ENCODE data around the gene TOR1A.
"Not testable (repeated sequence)": the region's sequence is repeated elsewhere in the genome, so short reads cannot be mapped to it uniquely, and the experiment has no call there.

TOR1A gene

GRCh38 chr9:129822898-129823541 lies 916 bp downstream of the TOR1A start:
- no peak for DNase-seq (ENCODE audit: low read depth in 2 of 2)

GRCh38 chr9:129816501-129817435 lies 7.2 kb downstream of the TOR1A start:
- no peak for DNase-seq (ENCODE audit: low read depth in 2 of 2)

- DNase-seq (ENCODE audit: low read depth in 2 of 2) = no peak
Observed at GRCh38 chr9:129815278-129815677, 8.7 kb downstream of the TOR1A start.

- DNase-seq (ENCODE audit: low read depth in 2 of 2) = no peak
Observed at GRCh38 chr9:129814432-129815223, 9.3 kb downstream of the TOR1A start.

- no peak for DNase-seq (ENCODE audit: low read depth in 2 of 2)
Observed at GRCh38 chr9:129813661-129814060, 10.3 kb downstream of the TOR1A start.

- no peak for DNase-seq (ENCODE audit: low read depth in 2 of 2)
Observed at GRCh38 chr9:129812385-129812784, 11.6 kb downstream of the TOR1A start.

- no peak for DNase-seq (ENCODE audit: low read depth in 2 of 2)
Observed at GRCh38 chr9:129811967-129812363, 12.0 kb downstream of the TOR1A start.

- DNase-seq (ENCODE audit: low read depth in 2 of 2) = no peak
Observed at GRCh38 chr9:129810788-129811187, 13.1 kb downstream of the TOR1A start.

GRCh38 chr9:129810116-129810515 lies 13.8 kb downstream of the TOR1A start:
- no peak for DNase-seq (ENCODE audit: low read depth in 2 of 2)

- no peak for DNase-seq (ENCODE audit: low read depth in 2 of 2)
Observed at GRCh38 chr9:129809346-129809745, 14.6 kb downstream of the TOR1A start.

GRCh38 chr9:129806061-129806460 lies 17.9 kb downstream of the TOR1A start:
- DNase-seq (ENCODE audit: low read depth in 2 of 2) = no peak

GRCh38 chr9:129803676-129804060 lies 20.3 kb downstream of the TOR1A start:
- DNase-seq (ENCODE audit: low read depth in 2 of 2) = no peak

- peak; percentile 88 to 90 for DNase-seq (ENCODE audit: low read depth in 2 of 2)
Observed at GRCh38 chr9:129802833-129803675, 20.9 kb downstream of the TOR1A start, which contains the start of gene TOR1B. Gene TOR1B, plus strand, starts transcription at chr9:129803184. Its CDS starts 29 bp downstream, at chr9:129803213.

- DNase-seq (ENCODE audit: low read depth in 2 of 2) = no peak
Observed at GRCh38 chr9:129801504-129801903, 22.4 kb downstream of the TOR1A start.

- no peak for DNase-seq (ENCODE audit: low read depth in 2 of 2)
Observed at GRCh38 chr9:129798973-129799372, 25.0 kb downstream of the TOR1A start.

GRCh38 chr9:129796029-129796428 lies 27.9 kb downstream of the TOR1A start:
- not testable (repeated sequence) for DNase-seq (ENCODE audit: low read depth in 2 of 2)

- DNase-seq (ENCODE audit: low read depth in 2 of 2) = no peak
Observed at GRCh38 chr9:129794549-129794948, 29.4 kb downstream of the TOR1A start.

GRCh38 chr9:129786481-129786880 lies 37.5 kb downstream of the TOR1A start:
- no peak for DNase-seq (ENCODE audit: low read depth in 2 of 2)

GRCh38 chr9:129785866-129786265 lies 38.1 kb downstream of the TOR1A start:
- no peak for DNase-seq (ENCODE audit: low read depth in 2 of 2)

GRCh38 chr9:129784970-129785369 lies 39.0 kb downstream of the TOR1A start:
- not testable (repeated sequence) for DNase-seq (ENCODE audit: low read depth in 2 of 2)

Measured in stimulated activated CD8-positive, alpha-beta memory T cell treated with anti-CD3 and anti-CD28 coated beads, Interleukin-15, amount 100 ng/mL, for 48 hours (primary cell).